Coronary artery (tissue), 2 donors: Measurements from ENCODE around the gene MTMR3.
"Not testable (repeated sequence)": the region's sequence is repeated elsewhere in the genome, so short reads cannot be mapped to it uniquely, and the experiment has no call there.

Experiments used
- DNase-seq: peaks from one replicate; pipeline ENCODE4 v3.0.0-alpha.2; 2017; ENCODE audit warnings: low spot score
- H3K27ac ChIP-seq, 2 donors: fragments of 200-600 bp; sonication (generic); one replicate each; pipeline ENCODE4 v1.5.1; 2016 to 2019
- H3K4me3 ChIP-seq: fragments of 200-600 bp; sonication (generic); 2 replicates; pipeline ENCODE4 v1.5.1; 2016; ENCODE audit warnings: mild to moderate bottlenecking, moderate library complexity
- CTCF ChIP-seq: fragments of 200-600 bp; sonication (generic); IDR thresholded peaks from one replicate; pipeline ENCODE4 v1.5.1; 2019; ENCODE audit warnings: antibody characterized with exemption

MTMR3 gene

DNA sequence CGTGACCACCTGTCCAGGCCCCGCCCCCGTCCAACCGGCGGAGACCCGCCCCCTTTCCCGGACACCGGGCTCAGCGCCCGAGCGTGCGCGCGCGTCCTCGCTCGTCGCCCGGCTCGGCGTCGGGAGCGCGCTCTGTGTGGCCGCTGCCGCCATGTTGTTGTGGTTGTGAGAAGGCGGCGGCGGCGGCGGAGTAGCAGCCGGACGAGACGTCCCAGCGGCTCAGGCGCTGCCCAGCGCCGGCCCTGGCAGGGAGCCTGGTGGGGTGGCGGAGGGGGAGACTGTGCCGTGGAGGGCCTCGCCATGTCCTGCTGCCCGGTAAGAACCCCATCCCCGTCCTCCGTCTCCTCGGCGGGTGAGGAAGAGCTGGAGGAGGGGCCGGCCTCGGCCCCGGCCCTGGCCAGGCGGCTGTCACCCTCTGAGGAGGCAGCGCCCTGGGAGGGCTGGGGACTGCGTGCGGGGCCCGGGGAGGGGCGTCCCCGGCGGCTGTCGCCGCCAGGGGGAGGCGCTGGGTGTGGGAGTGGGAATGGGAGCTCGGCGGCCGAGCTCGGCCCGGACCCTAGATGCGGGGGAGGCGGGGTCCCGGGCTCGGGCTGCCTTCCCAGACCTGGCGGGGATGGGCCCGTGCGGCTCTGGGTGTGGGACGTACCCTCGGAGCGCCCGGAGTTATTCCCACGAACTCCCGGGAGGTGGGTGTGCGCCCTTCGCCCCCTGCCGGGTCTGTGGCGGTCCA lies at the start of gene MTMR3:
TSS of gene MTMR3 (plus strand) at position 130 of the 730 bp plus-strand sequence. CDS start 87,886 bp downstream, outside the sequence.
- no peak for TF ChIP-seq CTCF
- Histone ChIP-seq H3K27ac (peak within 1 kb of the TSS; percentile 94 to 97), H3K4me3 (peak within 1 kb of the TSS; percentile 96)
- peak; percentile 94 for DNase-seq

- no peak overlapping the region for H3K27ac ChIP-seq
- H3K4me3 ChIP-seq, result no peak overlapping the region
- TF ChIP-seq CTCF, result no peak
- DNase-seq, result no peak
Measured at GRCh38 chr22:29833392-29833965, 49.5 kb upstream of the MTMR3 start.

DNA sequence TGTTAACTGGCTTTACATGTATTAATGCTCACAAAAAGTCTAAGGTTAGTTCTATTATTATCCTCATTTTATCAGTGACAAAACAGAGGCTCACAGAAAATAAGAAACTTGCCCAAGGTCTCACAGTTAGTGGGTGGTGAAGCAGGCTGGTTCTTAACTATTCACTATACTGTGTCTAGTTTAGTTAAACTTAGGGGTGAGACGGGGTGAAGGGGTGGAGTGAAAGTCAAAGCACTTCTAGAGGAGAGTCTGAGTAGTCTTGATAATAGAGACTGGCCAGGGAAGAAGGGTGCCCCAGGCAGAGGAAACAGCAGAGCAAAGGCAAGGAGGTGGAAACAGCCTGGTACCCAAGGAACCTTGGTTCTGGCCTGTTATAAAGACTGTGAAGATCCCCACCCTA lies 48.9 kb upstream of the MTMR3 start:
- no peak overlapping the region for H3K4me3 ChIP-seq
- DNase-seq, result no peak
- H3K27ac ChIP-seq, result no peak overlapping the region
- TF ChIP-seq CTCF, result no peak

DNA sequence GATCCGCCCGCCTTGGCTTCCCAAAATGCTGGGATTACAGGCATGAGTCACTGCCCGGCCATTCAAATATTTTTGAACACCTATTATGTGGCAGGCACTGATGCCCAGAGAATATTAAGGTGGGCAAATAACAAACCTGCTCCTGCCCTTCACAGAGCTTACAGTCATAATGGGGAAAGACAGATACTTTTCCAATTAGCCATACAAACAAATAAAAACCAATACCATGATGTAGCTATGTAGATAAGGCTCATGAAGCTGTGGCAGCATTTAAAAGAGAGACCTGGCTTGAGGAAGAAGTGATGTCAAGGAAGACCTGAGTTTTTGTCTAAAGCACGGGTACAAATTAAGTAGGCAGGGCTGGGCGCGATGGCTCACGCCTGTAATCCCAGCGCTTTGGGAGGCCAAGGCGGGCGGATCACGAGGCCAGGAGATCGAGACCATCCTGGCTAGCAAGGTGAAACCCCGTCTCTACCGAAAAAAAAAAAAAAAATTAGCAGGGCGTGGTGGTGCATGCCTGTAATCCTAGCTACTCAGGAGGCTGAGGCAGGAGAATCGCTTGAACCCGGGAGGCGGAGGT lies 46.1 kb upstream of the MTMR3 start:
- DNase-seq, H3K27ac ChIP-seq: not testable (repeated sequence)
- peak overlapping the region; percentile 87 for H3K4me3 ChIP-seq

DNA sequence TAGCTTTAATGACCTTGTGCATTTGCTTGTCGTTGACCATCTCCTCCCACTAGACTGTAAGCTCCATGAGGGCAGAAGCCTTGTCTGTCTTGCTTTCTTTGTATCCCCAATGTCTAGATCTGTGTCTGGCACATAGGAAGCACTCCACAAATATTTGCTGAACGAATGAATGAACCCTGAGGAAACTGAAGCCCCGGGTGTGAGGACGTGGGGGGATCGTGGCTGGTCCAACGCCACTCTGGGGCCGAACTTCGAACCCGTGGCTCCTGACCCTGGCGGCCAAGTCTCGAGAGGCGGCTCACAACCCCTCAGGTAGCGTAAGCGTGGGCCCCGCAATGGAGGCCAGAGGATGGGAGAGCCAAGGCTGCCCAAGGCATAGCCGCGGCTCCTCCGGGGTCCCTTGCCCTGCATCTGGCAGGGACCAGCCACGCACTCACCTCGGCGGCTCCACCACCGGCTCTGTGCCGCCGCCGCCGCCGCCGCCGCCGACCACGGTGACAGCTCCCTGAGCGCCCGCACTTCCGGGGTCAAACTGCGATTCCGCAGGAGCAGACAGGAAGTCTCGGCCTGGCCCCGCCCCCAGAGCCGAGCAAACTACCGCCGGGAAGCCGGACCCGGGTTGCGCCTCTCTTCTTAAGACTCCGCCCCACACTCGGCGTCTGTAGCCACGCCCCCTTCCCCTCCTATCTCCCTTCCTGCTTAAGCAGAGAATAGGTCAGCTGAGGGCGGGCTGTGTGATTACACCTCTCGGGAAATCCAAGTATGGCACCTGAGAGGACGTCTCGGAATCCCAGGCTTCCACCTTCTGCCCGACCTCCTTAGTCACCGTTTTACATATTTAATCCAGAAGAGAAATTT lies 45.0 kb upstream of the MTMR3 start, which contains the start of gene ASCC2:
TSS of gene ASCC2 (minus strand) at position 534 of the 858 bp plus-strand sequence. CDS start 5,949 bp downstream, outside the sequence.
- DNase-seq, result peak; percentile 98
- peak within 1 kb of the TSS; percentile 38 to 81 for H3K27ac ChIP-seq
- no peak for TF ChIP-seq CTCF
- H3K4me3 ChIP-seq, result peak within 1 kb of the TSS; percentile 87

- no peak for DNase-seq
- peak overlapping the region; percentile 38 to 81 for H3K27ac ChIP-seq
- peak overlapping the region; percentile 87 for H3K4me3 ChIP-seq
- TF ChIP-seq CTCF, result no peak
Measured at GRCh38 chr22:29838599-29838956, 44.4 kb upstream of the MTMR3 start.

- H3K27ac ChIP-seq, result no peak overlapping the region
- DNase-seq, result no peak
- H3K4me3 ChIP-seq, result no peak overlapping the region
- TF ChIP-seq CTCF, result no peak
Measured at GRCh38 chr22:29839039-29839438, 43.9 kb upstream of the MTMR3 start.
